LNCaP clone FGC (cell line): ENCODE results near the gene FGD6.

ENCODE experiments used
- DNase-seq: peaks from one replicate; pipeline ENCODE4 v3.0.0-alpha.2; 2011; ENCODE audit warnings: low read depth
- H3K4me3 ChIP-seq: 2 replicates; pipeline ENCODE4 v1.5.1; 2011; ENCODE audit warnings: mild to moderate bottlenecking, low read depth, low read length, control low read depth
- TF ChIP-seq, protein P1 (sequence below): IDR thresholded peaks from 2 replicates; pipeline ENCODE4 v1.5.1; 2012; ENCODE audit warnings: mild to moderate bottlenecking; ENCODE audit not compliant: control insufficient read depth, insufficient read depth; ENCODE audit errors: extremely low read depth

The FGD6 gene

GRCh38 chr12:95214466-95214865, 2.8 kb downstream of the FGD6 start:
- TF ChIP-seq, protein P1, sequence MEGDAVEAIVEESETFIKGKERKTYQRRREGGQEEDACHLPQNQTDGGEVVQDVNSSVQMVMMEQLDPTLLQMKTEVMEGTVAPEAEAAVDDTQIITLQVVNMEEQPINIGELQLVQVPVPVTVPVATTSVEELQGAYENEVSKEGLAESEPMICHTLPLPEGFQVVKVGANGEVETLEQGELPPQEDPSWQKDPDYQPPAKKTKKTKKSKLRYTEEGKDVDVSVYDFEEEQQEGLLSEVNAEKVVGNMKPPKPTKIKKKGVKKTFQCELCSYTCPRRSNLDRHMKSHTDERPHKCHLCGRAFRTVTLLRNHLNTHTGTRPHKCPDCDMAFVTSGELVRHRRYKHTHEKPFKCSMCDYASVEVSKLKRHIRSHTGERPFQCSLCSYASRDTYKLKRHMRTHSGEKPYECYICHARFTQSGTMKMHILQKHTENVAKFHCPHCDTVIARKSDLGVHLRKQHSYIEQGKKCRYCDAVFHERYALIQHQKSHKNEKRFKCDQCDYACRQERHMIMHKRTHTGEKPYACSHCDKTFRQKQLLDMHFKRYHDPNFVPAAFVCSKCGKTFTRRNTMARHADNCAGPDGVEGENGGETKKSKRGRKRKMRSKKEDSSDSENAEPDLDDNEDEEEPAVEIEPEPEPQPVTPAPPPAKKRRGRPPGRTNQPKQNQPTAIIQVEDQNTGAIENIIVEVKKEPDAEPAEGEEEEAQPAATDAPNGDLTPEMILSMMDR: no peak
- no peak overlapping the region for H3K4me3 ChIP-seq
- no peak for DNase-seq

- TF ChIP-seq, protein P1: no peak
- DNase-seq: no peak
- no peak overlapping the region for H3K4me3 ChIP-seq
Measured at GRCh38 chr12:95213928-95214327, 3.3 kb downstream of the FGD6 start.

GRCh38 chr12:95213119-95213518, 4.1 kb downstream of the FGD6 start:
- no peak overlapping the region for H3K4me3 ChIP-seq
- no peak for DNase-seq
- TF ChIP-seq, protein P1: no peak

- TF ChIP-seq, protein P1: no peak
- DNase-seq: no peak
- H3K4me3 ChIP-seq: no peak overlapping the region
Measured at GRCh38 chr12:95212586-95212985, 4.7 kb downstream of the FGD6 start.

DNA sequence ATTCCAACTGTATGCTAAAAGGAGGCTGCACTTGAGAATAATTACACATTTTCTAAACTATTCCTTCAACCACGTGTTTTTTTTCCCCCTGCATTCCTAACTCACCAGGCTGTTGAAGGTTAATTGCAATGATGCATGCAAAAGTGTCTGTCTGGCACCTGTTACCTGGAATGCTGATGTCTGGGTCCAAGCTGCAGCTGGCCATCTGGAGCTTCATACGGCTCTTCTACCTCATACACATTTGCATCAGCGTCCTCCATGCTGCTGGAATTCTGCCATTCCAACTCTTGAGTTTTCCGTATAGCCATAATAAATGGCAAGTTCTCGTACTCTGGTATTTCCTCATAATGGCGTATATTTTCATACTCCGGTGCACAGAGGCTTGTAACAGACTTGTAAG, 8.6 kb downstream of the FGD6 start:
- no peak overlapping the region for H3K4me3 ChIP-seq
- TF ChIP-seq, protein P1: no peak
- no peak for DNase-seq

DNA sequence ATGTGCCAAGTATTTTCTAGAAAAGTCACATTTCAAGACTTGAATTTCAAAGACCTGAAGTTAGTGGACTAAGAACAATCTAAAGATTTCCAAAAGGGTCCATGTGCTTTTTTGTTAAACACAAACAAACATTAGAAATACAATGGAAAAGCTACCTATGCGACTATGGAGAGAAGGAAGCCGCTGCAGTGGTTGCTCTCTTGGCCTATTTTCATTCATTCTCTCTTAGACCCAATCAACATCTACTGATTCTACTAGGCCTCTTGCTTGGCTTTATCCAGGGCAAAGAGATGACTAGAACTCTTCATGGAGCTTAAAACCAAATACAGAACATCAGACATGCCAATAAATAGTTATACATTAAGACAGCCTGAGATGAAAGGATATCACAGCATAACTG, 9.9 kb downstream of the FGD6 start:
- TF ChIP-seq, protein P1: no peak

DNA sequence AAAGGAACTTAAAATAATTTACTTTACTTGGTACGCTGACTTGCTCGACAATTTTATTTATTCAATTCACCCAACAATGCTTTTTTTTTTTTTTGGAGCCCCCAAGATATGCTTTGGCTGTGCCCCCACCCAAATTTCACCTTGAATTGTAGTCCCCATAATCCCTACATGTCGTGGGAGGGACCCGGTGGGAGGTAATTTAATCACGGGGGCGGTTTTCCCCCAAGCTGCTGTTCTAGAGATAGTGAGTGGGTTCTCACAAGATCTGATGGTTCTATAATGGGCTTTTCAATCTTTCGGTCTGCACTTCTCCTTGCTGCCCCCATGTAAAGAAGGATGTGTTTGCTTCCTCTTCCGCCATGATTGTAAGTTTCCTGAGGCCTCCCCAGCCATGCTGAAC, 10.4 kb downstream of the FGD6 start:
- DNase-seq: no peak
- H3K4me3 ChIP-seq: no peak overlapping the region
- TF ChIP-seq, protein P1: no peak

More for the DNA sequence above, 9.9 kb downstream of the FGD6 start:
- H3K4me3 ChIP-seq: no peak overlapping the region
- DNase-seq: no peak
